C4-2B (cell line): ENCODE data around the gene DOK1.

Experiments used
- ZFX ChIP-seq: fragments of 450-650 bp; IDR thresholded peaks from 2 replicates; pipeline ENCODE4 v1.6.1; 2017
- TF ChIP-seq, protein P1 (sequence below): fragments of 450-650 bp; conservative IDR thresholded peaks from 2 replicates; pipeline ENCODE4 v1.5.1; 2017; ENCODE audit warnings: mild to moderate bottlenecking

DNA sequence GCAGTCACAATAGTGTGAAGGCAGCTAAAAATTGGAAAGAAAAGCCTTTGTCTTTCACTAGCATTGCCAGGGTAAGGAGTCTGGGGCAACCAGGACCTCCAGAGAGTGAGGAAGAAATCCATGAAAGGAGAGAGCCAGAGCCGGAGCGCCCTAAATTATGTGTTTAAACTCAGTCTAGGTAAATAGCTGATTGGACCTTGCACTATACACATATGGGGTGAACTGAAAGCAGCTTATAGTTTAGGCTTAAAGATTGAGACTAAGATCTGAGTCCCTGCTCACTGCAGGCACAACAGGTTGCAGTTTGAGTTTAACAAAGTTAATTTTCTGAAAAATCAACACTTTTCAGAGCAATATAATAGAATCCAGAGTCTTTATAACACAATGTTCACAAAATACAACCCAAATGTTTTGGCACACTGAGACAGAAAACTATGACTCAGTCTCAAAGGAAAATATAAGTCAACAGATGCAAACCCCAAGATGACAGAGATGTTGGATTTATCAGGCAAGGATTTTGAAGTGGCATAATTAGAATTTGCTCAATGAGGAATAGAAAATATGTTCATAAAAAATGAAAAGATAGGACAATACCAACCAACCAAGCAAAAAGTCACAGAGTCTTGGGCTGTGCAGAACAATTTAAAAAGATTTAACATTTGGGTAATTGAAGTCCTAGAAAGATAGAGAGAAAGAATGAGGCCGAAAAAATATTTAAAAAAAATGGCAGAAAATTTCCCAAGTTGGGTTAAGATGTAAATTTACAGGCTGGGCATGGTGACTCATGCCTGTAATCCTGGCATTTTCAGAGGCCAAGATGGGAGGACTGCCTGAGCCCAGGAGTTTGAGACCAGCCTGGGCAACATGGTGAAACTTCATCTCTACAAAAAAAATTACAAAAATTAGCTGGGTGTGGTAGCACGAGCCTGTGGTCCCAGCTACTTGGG, 39.6 kb downstream of the DOK1 start:
- TF ChIP-seq, protein P1, sequence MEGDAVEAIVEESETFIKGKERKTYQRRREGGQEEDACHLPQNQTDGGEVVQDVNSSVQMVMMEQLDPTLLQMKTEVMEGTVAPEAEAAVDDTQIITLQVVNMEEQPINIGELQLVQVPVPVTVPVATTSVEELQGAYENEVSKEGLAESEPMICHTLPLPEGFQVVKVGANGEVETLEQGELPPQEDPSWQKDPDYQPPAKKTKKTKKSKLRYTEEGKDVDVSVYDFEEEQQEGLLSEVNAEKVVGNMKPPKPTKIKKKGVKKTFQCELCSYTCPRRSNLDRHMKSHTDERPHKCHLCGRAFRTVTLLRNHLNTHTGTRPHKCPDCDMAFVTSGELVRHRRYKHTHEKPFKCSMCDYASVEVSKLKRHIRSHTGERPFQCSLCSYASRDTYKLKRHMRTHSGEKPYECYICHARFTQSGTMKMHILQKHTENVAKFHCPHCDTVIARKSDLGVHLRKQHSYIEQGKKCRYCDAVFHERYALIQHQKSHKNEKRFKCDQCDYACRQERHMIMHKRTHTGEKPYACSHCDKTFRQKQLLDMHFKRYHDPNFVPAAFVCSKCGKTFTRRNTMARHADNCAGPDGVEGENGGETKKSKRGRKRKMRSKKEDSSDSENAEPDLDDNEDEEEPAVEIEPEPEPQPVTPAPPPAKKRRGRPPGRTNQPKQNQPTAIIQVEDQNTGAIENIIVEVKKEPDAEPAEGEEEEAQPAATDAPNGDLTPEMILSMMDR, result no peak
- TF ChIP-seq ZFX, result no peak
